Measurements from ENCODE around the gene RASA3.
A peak's percentile ranks its signal among the peaks of the same experiment; 100 is the strongest.
"Not testable (repeated sequence)": the region's sequence is repeated elsewhere in the genome, so short reads cannot be mapped to it uniquely, and the experiment has no call there.

The RASA3 gene

DNA sequence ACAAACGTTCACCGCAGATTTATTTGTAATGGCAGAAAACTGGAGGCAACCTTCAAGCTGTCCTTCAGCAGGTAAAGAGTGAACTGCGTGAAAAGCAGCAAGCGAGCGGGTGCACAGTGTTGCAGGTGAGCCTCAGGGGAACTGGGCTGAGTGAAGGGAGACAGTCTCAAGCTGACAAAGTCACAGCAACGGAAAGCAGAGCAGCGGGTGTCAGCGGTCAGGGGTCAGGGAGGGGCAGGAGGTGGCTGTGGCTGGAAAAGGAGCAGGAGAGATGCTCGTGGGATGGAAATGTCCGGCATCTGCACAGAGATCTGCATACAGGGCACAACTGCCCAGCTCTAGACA lies 8.5 kb upstream of the RASA3 start:
- DNase-seq = peak; percentile 12

DNA sequence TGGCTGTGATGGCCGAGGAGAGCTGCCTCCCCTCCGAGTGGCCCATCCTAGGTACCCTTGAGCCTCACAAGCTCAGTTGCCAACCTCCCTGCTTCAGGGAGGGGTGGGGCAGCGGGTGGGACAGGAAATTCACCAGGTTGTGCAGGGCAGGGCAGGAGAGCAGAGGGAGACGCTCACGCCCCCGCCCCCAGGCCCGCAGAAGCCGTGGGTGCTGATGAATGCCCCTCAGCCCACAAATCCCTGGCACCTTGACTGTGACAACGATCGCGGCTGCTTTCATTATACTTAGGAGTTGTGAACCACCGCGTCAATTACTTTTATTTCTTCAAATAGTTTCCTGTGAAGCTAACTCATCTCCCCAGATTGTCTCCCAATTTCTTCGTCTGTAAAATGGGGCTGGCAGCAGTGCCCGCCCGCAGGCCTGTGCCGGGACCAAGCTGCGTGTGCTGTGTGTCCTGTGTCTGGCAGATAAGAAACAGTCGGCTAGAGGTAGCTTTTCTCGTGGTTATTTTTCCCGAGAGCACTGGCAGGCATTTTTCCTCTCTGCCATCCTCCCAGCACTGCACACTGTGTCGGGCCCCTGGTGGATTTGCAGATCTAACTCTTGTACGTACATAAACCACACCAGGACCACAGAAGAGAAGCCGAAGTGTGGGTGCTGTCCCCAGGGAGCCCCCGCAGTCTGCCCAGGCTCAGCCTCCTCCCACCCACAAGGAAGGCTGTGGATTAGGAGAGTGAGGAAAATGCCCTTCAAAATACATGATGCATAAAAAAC lies 7.9 kb upstream of the RASA3 start:
- no peak for DNase-seq

DNA sequence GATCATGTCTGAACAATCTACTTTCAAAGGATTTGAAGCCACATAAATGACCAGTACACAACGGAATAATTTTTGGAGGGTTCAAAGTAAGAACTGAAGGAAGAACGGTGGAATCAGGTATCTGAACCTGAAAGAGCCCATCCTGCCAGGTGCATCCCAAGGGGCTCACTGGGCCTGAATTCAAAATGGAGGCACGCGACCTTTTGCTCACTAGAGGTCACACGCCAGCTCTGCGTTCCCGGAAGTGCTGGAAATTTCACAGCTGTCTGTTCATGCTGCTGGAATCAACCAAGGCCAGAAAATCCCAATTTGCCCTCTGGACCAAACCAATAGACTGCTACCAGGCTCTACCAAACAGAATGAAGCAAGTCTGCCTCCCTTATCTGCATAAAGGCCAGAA lies 4.2 kb upstream of the RASA3 start:
- no peak for DNase-seq

DNA sequence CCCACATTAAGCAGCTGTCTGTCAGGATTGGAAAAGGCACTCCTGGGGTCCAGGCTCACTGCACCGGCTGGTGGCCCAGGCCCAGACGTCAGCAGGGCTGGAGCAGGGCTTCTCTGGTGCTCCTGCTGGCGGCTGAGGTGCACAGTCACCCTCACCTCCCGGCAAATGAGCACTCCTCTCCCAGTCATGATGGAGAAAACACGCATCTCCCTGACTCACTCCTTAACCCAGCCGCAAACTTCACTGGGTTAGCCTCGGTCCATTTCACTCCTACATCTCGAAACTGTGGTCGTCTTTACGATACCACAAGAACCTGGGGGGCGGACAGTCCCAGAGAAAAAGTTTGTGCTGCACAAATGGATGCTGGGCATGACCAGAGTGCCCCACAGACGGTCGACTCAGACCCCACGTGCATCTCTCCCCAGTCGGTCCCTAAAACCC lies 3.3 kb upstream of the RASA3 start:
- no peak for DNase-seq

DNA sequence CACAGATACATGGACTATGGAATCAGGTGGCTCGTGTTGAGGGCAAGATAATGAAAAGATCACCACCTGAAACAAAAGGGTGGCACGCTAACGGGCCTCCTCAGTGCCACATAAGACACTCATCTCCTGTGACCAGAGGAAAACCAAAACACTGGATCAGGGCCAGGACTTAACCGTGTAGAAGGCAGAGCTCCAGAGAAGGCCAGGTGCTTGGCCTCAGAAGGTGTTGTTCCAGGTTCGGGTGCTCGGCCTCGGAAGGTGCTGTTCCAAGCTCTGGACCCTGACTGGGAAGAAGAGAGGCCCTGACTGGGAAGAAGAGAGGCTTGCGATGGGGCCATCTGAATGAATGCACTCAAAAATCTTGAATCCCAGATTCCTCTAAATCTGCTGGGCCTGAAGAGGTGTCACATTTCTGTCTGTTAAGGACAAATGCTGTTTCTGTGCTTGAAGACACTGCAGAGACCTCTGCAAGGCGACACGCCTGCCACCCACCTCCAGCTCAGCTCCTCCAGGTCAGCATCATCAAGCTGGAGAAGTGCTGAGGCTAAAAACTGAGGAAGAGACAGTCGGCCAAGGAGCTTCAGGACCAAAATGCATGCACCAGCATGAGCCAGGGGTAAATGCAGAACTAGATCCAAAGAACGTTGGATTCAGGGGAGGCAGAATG lies 2.7 kb upstream of the RASA3 start:
- no peak for DNase-seq

DNA sequence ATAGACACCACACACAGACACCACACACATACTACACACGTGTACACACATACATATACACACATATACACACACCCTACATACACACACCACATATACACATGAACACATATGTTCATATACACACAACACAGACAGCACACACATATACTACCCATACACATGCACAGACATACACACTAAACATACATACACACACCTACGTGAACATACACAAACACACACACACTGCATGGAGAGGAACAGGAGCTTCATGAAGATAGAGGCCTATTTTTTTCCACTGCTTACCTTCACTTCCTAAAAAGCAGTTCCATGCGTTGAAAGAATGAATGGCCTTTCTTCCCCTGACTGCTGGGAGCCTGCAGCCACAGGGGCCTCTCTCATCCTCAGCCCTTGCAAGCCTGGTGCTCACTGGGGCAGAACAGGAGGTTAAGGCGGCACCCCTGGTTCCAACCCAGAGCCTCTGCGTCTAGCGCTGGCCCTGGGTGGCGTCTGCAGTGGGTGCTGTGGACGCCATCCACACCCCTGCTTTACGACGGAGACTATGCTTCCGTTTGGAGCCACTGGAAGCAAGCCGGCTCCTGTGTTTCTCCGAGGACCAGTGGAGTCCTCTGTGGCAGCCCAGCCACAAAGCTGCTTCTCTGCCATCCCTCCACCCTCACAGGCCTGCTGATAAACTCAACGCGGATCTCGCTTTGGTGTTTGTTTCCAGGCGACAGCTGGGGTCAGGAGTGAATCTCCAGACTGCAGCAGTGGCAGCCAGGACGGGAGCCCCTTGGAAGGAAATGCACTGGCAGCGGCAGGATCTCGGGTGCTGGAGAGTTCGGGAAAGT lies 1.9 kb upstream of the RASA3 start:
- peak; percentile 51 for DNase-seq

DNA sequence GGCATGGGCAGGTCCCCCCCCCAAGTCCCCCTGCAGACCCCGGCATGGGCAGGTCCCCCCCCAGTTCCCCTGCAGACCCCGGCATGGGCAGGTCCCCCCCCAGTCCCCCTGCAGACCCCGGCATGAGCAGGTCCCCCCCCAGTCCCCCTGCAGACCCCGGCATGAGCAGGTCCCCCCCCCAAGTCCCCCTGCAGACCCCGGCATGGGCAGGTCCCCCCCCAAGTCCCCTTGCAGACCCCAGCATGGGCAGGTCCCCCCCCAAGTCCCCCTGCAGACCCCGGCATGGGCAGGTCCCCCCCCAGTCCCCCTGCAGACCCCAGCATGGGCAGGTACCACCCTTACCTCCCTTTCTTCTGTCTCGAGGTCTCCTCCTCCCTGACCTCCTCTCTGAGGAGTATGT lies 1.1 kb upstream of the RASA3 start:
- DNase-seq = not testable (repeated sequence)

DNA sequence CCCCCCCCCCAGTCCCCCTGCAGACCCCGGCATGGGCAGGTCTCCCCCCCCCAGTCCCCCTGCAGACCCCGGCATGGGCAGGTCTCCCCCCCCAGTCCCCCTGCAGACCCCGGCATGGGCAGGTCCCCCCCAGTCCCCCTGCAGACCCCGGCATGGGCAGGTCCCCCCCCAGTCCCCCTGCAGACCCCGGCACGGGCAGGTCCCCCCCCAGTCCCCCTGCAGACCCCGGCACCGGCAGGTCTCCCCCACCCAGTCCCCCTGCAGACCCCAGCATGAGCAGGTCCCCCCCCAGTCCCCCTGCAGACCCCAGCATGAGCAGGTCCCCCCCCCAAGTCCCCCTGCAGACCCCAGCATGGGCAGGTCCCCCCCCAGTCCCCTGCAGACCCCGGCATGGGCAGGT lies 703 bp upstream of the RASA3 start:
- DNase-seq = not testable (repeated sequence)

DNA sequence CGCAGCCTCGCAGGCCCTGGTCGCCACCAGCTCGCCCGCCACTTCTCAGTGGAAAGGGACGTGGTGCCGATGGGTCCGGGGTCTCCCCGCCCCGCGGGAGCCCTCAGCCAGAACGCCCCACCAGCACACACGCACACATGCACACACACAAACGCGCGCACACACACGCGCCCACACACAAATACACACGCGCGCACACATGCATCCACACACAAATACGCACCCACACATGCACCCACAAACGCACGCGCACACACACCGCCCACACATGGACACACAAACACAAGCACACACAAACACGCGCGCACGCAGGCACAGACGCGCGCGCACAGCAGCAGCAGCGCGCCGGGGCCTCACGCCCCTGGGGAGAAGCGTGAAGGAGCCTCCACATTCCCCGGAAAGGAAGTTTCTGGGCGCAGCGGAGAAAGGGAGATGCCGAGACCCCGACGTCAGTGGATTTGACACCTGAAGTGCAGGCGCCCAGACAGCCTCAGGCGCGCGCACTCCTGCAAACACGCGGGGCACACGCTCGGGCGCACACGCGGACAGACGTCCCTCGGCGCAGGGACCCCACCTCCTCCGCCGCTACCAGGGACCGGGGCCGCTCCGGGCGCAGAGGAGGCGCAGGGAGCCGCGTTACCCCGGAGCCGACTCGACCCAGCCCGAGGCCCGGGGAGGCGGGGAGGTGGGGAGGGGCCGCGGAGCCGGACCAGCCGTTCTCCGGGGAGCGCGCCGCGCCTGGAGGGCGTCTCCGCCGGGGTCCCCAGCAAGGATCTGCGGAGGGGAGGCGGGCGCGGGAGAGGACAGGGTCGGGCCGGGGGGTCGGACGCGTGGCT lies 622 bp downstream of the RASA3 start:
- peak; percentile 36 for DNase-seq

DNA sequence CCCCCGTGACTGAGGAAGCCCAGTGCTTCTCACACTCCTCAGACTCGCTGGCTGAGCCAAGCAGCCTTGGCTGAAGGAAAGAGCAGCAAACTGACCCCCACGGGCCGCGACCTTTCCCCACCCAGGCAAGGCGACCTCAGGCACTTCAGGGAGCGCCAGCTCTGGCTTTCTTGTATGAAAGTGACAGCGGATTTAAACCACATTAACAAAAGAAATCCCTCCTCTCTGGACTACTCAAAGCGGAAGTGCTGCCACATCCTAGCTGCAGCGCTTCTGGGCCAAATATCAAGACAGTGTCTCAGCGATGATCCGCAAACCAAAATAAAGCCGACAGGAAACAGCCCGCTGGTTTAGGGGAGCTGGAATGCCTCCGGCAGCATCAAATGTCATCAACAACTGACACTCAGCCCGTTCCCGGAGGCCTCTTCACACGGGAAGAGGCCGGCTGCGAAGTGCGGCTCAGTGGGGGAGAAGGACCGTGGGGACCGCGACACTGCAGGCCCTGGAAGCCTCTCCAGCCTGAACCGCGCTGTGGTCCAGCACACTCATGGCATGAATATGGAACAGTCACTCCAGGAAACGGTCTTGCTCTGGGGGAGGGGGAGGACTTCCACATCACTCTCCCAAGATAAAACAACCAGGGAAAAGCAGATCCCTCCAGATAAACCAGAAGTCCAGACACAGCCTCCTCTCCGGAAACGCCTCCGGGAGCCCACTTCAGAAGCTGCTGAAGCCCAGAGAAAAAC lies 1.4 kb downstream of the RASA3 start:
- peak; percentile 91 for DNase-seq

DNA sequence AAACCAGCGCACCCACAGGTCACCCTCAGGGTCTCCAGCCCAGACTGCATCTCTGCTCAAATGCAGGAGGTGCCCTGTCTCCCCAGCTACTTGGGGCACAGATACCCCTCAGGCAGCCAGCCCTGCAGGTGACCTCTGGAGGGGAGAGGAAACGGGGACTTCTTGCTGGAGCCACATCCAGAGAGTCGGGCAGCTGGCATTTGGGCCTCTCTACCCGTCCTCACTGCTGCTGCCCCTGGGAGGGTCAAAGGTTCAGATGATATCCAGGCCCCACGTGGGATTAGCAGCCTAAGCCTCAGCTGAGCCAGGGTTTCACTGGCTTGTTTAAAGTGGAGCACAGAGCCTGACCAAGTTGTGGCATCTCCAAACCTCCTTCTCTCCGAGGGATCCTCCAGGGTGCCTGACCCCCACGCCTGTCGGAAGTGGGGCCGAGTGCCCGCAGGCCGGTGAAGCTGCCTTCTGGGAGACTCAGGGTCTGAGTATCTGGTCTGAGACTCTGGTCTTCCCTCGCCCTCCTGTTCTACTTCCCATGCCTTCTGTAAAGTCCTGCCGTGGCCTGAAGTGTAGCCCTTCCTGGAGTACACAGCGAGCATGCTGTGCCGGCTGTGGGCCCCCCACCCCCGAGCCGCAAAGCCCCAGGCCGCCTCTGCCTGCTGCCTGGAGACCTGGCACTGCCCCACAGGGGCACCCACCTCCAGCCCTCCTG lies 2.1 kb downstream of the RASA3 start:
- peak; percentile 34 for DNase-seq

DNA sequence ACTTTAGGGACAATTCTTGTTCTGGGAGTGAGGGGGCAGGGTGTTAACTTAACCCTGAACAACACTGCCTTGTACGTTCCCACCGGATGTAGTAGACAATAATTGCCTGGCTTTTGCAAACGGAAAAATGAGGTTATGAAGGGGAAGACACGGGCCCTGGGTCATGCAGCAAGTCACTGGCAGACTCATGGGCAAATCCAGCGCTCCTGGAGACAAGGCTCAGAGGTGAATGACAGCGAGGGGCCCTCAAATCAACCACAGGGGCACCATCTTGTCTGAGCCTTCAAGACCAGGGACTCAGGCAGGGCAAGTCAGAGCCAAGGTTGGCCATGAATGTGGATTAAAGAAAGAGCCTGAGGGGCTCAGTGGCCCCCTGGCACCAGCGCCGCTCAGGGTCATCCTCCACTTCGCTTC lies 2.8 kb downstream of the RASA3 start:
- peak; percentile 34 for DNase-seq

DNA sequence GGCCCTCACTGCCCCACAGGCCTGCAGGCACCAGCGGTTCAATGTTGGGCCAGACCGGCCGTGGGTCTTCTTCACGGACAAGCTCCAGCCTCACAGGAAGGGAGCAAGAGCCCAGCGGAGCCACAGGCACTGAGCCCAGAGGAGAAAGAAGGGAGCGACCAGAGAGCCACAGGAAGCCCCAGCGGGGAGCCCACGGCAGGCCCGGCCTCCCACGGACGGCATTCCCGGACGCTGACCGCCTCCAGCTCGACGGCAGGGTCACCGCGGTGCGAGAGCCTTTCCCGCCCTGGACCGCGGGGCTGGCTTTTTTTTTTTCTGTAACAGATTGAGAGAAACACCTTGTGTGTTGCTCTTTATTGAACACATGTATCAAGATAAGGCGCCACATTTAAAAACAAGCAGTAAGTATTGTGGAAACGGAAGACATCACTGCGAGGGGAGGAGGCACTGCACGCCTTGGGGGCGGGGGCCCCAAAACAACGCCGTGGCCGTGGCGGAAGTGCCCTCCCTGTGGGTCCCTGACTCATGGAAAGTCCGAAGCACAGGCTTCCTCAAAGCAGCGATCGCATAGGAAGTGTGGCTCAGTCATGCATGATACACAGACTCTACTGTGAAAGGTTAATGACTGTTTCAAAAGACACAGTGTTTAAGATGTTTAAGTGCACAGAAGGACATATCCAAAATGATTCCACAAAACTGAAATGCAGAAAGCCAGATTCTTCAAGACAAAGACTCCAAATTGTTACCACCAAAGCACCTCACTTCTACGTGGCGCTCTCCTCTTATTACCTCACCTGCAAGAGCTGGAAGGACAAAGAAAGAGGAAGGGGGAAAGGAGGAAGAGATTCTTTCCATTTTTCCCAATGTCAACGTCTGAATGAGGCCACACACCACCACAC lies 3.5 kb downstream of the RASA3 start:
- peak; percentile 96 for DNase-seq

DNA sequence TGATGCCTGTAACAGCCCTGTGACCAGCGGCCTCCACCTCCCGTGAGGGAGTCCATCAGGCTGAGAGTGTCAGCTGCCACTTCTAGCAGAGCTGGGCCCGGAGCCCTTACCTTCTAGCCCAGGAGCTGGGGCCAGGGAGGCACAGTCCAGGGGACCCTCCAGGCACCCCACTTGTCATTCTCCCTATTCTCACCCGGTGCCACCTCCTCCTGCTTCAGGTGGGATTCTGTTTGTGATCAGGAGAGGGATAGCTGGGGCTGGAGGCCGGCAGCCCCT lies 4.1 kb downstream of the RASA3 start:
- no peak for DNase-seq

DNA sequence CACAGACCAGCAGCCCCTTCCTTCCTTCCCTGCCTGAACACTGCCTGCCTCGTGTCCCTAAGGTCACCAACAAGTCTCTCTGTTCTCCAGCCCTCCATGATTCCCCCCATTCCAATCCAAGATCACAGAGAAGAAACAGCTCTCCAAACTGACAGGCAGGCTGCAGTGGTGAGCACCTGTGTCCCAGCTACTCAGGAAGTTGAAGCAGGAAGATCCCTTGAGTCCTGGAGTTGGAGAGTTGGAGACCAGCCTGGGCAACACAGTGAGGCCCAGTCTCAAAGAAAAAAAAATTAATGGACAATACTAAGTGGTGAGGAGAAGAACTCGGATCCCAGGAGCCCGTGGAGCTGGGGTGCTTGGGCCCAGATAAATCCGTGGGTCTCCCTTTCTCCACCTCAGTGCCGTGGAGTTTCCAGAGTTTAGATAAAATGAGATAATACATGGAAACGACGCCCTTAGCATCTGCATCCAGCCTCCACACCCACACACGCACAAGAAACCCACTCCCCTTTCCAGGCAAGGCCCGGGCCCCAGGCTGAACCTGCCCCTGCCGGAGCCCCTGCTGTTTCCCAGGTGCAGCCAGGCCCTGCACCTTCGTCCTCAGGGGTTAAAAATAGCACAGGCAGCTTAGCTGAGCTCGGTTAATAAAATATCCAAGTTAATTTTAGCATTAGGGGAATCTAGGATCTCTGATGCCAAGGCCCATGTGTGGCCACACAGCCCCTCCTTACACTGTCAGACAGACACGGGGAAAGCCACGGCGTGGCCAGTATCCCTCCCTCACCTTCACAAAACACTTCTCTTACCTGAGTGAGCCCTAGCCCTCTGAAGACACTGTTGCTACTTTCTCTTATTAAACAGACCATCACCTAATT lies 4.7 kb downstream of the RASA3 start:
- DNase-seq = no peak

DNA sequence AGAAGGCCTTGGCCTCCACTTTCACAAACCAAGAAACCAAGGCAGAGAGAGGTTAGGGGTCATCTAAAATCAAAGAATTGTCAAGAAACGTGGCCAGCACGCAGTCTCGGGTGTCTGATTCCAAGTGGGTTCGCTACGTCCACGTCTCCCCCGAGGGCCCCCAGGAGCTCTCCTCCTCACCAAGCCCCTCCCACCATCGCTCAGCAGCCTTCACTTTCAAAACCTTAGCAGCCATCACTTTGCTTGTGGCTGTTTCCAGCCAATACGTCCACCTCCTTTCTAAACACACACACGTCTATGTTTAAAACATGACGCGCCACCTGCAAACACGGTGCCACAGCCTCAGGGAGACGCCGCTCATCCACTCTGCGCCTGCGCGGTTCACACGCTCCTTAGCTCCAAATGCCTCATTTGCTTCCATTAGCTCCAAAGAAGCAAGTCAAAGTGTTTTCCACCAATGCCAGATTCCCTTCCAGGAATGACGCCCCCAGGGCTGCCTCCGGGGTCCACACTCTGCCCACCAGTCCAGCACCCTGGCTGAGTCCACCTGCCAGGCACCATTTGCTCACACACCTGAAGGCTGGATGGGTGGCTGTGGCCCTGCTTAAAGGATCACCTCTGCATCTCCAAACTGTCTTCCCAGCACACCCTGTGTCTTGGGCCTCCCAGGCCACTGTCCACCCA lies 5.5 kb downstream of the RASA3 start:
- DNase-seq = no peak

DNA sequence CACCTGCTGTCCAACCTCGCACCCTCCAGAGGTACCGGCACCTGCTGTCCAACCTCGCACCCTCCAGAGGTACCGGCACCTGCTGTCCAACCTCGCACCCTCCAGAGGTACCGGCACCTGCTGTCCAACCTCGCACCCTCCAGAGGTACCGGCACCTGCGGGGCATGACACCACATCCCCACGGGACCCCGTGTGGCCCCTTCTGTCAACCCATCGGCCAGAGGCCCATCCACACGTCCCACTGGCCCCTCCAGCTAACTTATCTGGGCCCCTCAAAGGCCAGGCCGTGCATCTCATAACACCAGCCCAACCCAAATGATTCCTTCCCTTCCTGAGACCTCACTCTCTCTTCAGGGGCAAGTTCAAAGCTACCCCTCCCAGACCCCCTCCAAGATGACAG lies 6.3 kb downstream of the RASA3 start:
- not testable (repeated sequence) for DNase-seq

DNA sequence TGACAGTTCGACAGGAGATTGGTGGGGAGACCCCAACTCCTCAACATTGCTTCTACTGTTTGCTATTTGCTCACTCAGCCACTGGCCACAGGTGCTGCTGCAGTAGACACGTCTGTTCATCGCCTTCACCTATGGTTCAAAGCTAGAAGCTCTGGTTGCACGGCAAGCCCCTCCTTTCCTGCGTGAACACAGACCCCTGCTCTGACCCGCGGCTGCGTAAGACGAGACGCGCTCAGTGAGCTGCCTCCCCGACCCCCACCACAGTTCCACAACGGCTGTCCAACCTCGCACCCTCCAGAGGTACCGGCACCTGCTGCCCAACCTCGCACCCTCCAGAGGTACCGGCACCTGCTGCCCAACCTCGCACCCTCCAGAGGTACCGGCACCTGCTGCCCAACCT lies 6.8 kb downstream of the RASA3 start:
- no peak for DNase-seq

DNA sequence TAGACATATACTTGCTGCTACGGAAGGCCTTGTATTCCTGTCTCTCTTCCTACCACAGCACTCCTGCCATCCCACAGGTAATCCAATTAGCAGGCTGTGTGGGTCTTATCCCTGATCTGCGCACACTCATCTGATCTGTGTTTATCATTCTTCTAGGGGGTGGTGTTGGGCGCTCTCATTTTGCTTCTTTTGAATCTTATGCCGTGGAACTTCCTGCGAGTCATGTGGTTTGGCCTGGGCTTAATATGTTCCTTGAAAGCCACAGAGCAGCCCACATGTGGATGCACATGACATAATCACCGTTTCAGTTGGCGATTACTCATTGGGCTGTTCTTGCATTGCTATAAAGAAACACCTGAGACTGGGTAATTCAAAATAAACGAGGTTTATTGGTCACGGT lies 7.5 kb downstream of the RASA3 start:
- DNase-seq = peak; percentile 86

All from MV-4-11 (cell line).